HEK293 (cell line): ENCODE measurements around the gene LOXL1.

Experiments used
- CTCF ChIA-PET: fragments of 350-600 bp; formaldehyde crosslinking; extraction: SDS; loops from one replicate; lab custom pipeline; 2021; ENCODE audit warnings: antibody characterized with exemption; lab: Yijun Ruan, JAX
- POLR2A ChIA-PET: fragments of 300-600 bp; formaldehyde crosslinking; extraction: SDS; loops from one replicate; lab custom pipeline; 2020; ENCODE audit warnings: antibody characterized with exemption, inconsistent platforms; lab: Yijun Ruan, JAX
- H3K27ac ChIP-seq: fragments of 200-500 bp; sonication (Bioruptor generic); 2 replicates; pipeline ENCODE4 v1.5.1; 2014; ENCODE audit warnings: low read depth, low read length, control low read depth, inconsistent platforms; ENCODE audit errors: extremely low read depth
- H3K36me3 ChIP-seq, 2 experiments: fragments of 200-500 bp in 1 of 2; sonication (Bioruptor generic) in 1 of 2; 1 replicate in 1 of 2; 2 replicates in 1 of 2; pipeline ENCODE4 v1.5.1; 2014 to 2017; ENCODE audit warnings: inconsistent platforms in 2 of 2, low read length in 2 of 2; ENCODE audit not compliant: control insufficient read depth in 2 of 2, insufficient read depth in 1 of 2
- H3K4me1 ChIP-seq: fragments of 200-500 bp; sonication (Bioruptor generic); 2 replicates; pipeline ENCODE4 v1.5.1; 2014; ENCODE audit warnings: mild to moderate bottlenecking, low read length, inconsistent platforms; ENCODE audit not compliant: control insufficient read depth, insufficient read depth
- H3K4me3 ChIP-seq: 2 replicates; pipeline ENCODE4 v1.5.1; 2011; ENCODE audit warnings: low read depth, mild to moderate bottlenecking, control low read depth, low read length, moderate library complexity
- H3K9me3 ChIP-seq: fragments of 200-500 bp; sonication (Bioruptor generic); 2 replicates; pipeline ENCODE4 v1.5.1; 2014; ENCODE audit warnings: low read depth, low read length, inconsistent platforms; ENCODE audit not compliant: control insufficient read depth, insufficient read depth
- HOXA7 ChIP-seq: sonication (generic); formaldehyde crosslinking; IDR thresholded peaks from 2 replicates; pipeline ENCODE4 v1.8.1; 2022; ENCODE audit warnings: missing genetic modification reagents, borderline replicate concordance
- SP3 ChIP-seq: fragments of 450-650 bp; formaldehyde crosslinking; IDR thresholded peaks from 2 replicates; pipeline ENCODE4 v1.5.1; 2016; ENCODE audit warnings: missing biosample characterization, missing genetic modification characterization
- YY2 ChIP-seq: fragments of 450-650 bp; formaldehyde crosslinking; IDR thresholded peaks from 2 replicates; pipeline ENCODE4 v1.5.1; 2016; ENCODE audit warnings: missing biosample characterization, missing genetic modification characterization
- ZBTB1 ChIP-seq: fragments of 450-650 bp; formaldehyde crosslinking; IDR thresholded peaks from 2 replicates; pipeline ENCODE4 v1.5.1; 2016; ENCODE audit warnings: missing biosample characterization, missing genetic modification characterization
- ZBTB48 ChIP-seq: fragments of 450-650 bp; formaldehyde crosslinking; IDR thresholded peaks from 2 replicates; pipeline ENCODE4 v1.5.1; 2016; ENCODE audit warnings: missing biosample characterization, missing genetic modification characterization
- ZNF112 ChIP-seq: fragments of 450-650 bp; formaldehyde crosslinking; IDR thresholded peaks from 2 replicates; pipeline ENCODE4 v1.5.0; 2017; ENCODE audit warnings: missing biosample characterization, missing genetic modification characterization
- ZNF138 ChIP-seq: fragments of 450-650 bp; formaldehyde crosslinking; IDR thresholded peaks from 2 replicates; pipeline ENCODE4 v1.5.1; 2016; ENCODE audit warnings: missing biosample characterization, missing genetic modification characterization, borderline replicate concordance
- ZNF175 ChIP-seq: fragments of 450-650 bp; formaldehyde crosslinking; IDR thresholded peaks from 2 replicates; pipeline ENCODE4 v1.5.1; 2016; ENCODE audit warnings: missing biosample characterization, missing genetic modification characterization
- ZNF184 ChIP-seq: fragments of 450-650 bp; IDR thresholded peaks from 2 replicates; pipeline ENCODE4 v1.5.1; 2018; ENCODE audit warnings: missing biosample characterization, mild to moderate bottlenecking, missing genetic modification characterization
- ZNF2 ChIP-seq: fragments of 450-650 bp; formaldehyde crosslinking; IDR thresholded peaks from 2 replicates; pipeline ENCODE4 v1.5.1; 2016; ENCODE audit warnings: missing biosample characterization, missing genetic modification characterization
- ZNF202 ChIP-seq: fragments of 450-650 bp; formaldehyde crosslinking; IDR thresholded peaks from 2 replicates; pipeline ENCODE4 v1.5.1; 2016; ENCODE audit warnings: missing biosample characterization, missing genetic modification characterization, borderline replicate concordance
- ZNF211 ChIP-seq: fragments of 450-650 bp; formaldehyde crosslinking; IDR thresholded peaks from 2 replicates; pipeline ENCODE4 v1.5.1; 2016; ENCODE audit warnings: low read depth, missing biosample characterization, missing genetic modification characterization
- ZNF239 ChIP-seq: fragments of 450-650 bp; formaldehyde crosslinking; IDR thresholded peaks from 2 replicates; pipeline ENCODE4 v1.5.1; 2016; ENCODE audit warnings: missing biosample characterization, missing genetic modification characterization
- ZNF24 ChIP-seq: fragments of 450-650 bp; formaldehyde crosslinking; IDR thresholded peaks from 2 replicates; pipeline ENCODE4 v1.5.1; 2016; ENCODE audit warnings: missing biosample characterization, missing genetic modification characterization
- ZNF335 ChIP-seq: fragments of 450-650 bp; formaldehyde crosslinking; conservative IDR thresholded peaks from 2 replicates; pipeline ENCODE4 v1.5.1; 2016; ENCODE audit warnings: missing biosample characterization, missing genetic modification characterization
- ZNF394 ChIP-seq: fragments of 450-650 bp; formaldehyde crosslinking; IDR thresholded peaks from 2 replicates; pipeline ENCODE4 v1.5.1; 2016; ENCODE audit warnings: missing biosample characterization, missing genetic modification characterization, mild to moderate bottlenecking, moderate library complexity, borderline replicate concordance
- ZNF404 ChIP-seq: fragments of 450-650 bp; formaldehyde crosslinking; IDR thresholded peaks from 2 replicates; pipeline ENCODE4 v1.5.1; 2017; ENCODE audit warnings: missing biosample characterization, missing genetic modification characterization
- ZNF423 ChIP-seq: fragments of 450-650 bp; formaldehyde crosslinking; IDR thresholded peaks from 2 replicates; pipeline ENCODE4 v1.5.1; 2016; ENCODE audit warnings: missing biosample characterization, missing genetic modification characterization
- ZNF426 ChIP-seq: fragments of 450-650 bp; formaldehyde crosslinking; IDR thresholded peaks from 2 replicates; pipeline ENCODE4 v1.5.1; 2017; ENCODE audit warnings: missing biosample characterization, missing genetic modification characterization, mild to moderate bottlenecking, inconsistent platforms, moderate library complexity
- ZNF548 ChIP-seq: fragments of 450-650 bp; formaldehyde crosslinking; IDR thresholded peaks from 2 replicates; pipeline ENCODE4 v1.5.1; 2016; ENCODE audit warnings: missing biosample characterization, missing genetic modification characterization
- ZNF555 ChIP-seq: fragments of 450-650 bp; formaldehyde crosslinking; conservative IDR thresholded peaks from 2 replicates; pipeline ENCODE4 v1.5.1; 2017; ENCODE audit warnings: missing biosample characterization, mild to moderate bottlenecking, missing genetic modification characterization, inconsistent platforms
- ZNF560 ChIP-seq: fragments of 450-650 bp; formaldehyde crosslinking; IDR thresholded peaks from 2 replicates; pipeline ENCODE4 v1.5.1; 2017; ENCODE audit warnings: missing biosample characterization, missing genetic modification characterization, borderline replicate concordance
- ZNF623 ChIP-seq: fragments of 450-650 bp; formaldehyde crosslinking; IDR thresholded peaks from 2 replicates; pipeline ENCODE4 v1.5.1; 2016; ENCODE audit warnings: missing biosample characterization, missing genetic modification characterization
- ZNF660 ChIP-seq: fragments of 450-650 bp; IDR thresholded peaks from 2 replicates; pipeline ENCODE4 v1.5.1; 2018; ENCODE audit warnings: missing biosample characterization, mild to moderate bottlenecking, missing genetic modification characterization
- ZNF843 ChIP-seq: fragments of 450-650 bp; formaldehyde crosslinking; IDR thresholded peaks from 2 replicates; pipeline ENCODE4 v1.5.1; 2016; ENCODE audit warnings: missing biosample characterization, missing genetic modification characterization
- ZSCAN16 ChIP-seq: fragments of 450-650 bp; formaldehyde crosslinking; IDR thresholded peaks from 2 replicates; pipeline ENCODE4 v1.5.1; 2016; ENCODE audit warnings: missing biosample characterization, missing genetic modification characterization
- ZSCAN30 ChIP-seq: fragments of 450-650 bp; IDR thresholded peaks from 2 replicates; pipeline ENCODE4 v1.5.1; 2018; ENCODE audit warnings: missing biosample characterization, mild to moderate bottlenecking, missing genetic modification characterization, moderate library complexity
- TF ChIP-seq, protein P1 (sequence below): fragments of 450-650 bp; formaldehyde crosslinking; IDR thresholded peaks from 2 replicates; pipeline ENCODE4 v1.5.1; 2016; ENCODE audit warnings: missing biosample characterization, missing genetic modification characterization
- TF ChIP-seq, protein P2 (sequence below): fragments of 450-650 bp; formaldehyde crosslinking; conservative IDR thresholded peaks from 2 replicates; pipeline ENCODE4 v1.5.1; 2016; ENCODE audit warnings: low read depth, missing biosample characterization, missing genetic modification characterization
- TF ChIP-seq, protein P3 (sequence below): fragments of 450-650 bp; formaldehyde crosslinking; IDR thresholded peaks from 2 replicates; pipeline ENCODE4 v1.5.1; 2016; ENCODE audit warnings: missing biosample characterization, missing genetic modification characterization, borderline replicate concordance

LOXL1 gene

DNA sequence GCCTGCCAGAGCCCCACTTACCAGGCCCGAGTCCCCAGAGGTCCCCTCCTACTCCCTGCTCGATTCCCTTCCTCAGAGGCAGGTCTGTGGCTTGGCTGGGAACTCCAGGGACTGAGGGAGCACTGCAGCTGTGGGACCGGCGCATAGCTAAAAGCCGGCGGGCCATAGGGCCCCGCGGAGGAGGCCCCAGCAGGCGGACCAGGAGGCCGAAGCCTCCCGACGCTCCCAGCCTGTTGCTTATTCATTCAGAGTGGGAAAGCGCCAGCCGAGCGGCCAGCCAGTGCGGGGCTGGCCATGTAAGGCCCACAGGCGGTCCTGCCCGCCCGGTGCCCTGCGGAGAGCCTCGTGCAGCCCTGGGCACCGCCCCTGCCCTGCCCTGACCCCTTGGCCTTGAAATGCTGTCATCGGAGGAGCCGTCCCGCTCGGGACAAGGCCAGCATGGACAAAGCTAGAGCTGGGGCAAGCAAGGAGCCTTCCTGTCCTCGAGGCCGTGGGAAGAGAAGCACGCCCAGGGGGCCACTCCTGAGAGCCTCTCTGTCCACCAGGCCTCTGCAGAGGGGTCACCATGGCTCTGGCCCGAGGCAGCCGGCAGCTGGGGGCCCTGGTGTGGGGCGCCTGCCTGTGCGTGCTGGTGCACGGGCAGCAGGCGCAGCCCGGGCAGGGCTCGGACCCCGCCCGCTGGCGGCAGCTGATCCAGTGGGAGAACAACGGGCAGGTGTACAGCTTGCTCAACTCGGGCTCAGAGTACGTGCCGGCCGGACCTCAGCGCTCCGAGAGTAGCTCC, at the start of gene LOXL1 (continued):
- TF ChIP-seq, protein P1, sequence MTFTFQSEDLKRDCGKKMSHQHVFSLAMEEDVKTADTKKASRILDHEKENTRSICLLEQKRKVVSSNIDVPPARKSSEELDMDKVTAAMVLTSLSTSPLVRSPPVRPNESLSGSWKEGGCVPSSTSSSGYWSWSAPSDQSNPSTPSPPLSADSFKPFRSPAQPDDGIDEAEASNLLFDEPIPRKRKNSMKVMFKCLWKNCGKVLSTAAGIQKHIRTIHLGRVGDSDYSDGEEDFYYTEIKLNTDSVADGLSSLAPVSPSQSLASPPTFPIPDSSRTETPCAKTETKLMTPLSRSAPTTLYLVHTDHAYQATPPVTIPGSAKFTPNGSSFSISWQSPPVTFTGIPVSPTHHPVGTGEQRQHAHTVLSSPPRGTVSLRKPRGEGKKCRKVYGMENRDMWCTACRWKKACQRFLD (tag by site-specific recombination): no peak
- TF ChIP-seq ZSCAN30: peak; percentile 75; the same call in 1 of the 2 replicates
- no peak for TF ChIP-seq ZNF555 (tag by site-specific recombination)
- TF ChIP-seq ZNF184 (tag by site-specific recombination): 0 out of 2 replicates have a peak, but pooled peaks have one; percentile 56
- TF ChIP-seq ZNF175 (tag by site-specific recombination): no peak
- no peak for TF ChIP-seq ZNF548 (tag by site-specific recombination)
- TF ChIP-seq ZNF24: peak; percentile 53
- TF ChIP-seq ZNF394 (tag by site-specific recombination): peak; percentile 39; the same call in 1 of the 2 replicates
- 0 out of 2 replicates have a peak, but pooled peaks have one; percentile 11 for TF ChIP-seq SP3 (tag by site-specific recombination)
- peak; percentile 72 for TF ChIP-seq ZNF660 (tag by site-specific recombination)
- TF ChIP-seq ZNF239 (tag by site-specific recombination): no peak
- no peak for TF ChIP-seq HOXA7 (CRISPR knock-in tag)
- TF ChIP-seq ZNF112 (tag by site-specific recombination): no peak
- 0 out of 2 replicates have a peak, but pooled peaks have one; percentile 47 for TF ChIP-seq ZNF2 (tag by site-specific recombination)
- no peak for TF ChIP-seq ZSCAN16 (tag by site-specific recombination)
- TF ChIP-seq ZNF335: peak; percentile 89
- TF ChIP-seq YY2: no peak

DNA sequence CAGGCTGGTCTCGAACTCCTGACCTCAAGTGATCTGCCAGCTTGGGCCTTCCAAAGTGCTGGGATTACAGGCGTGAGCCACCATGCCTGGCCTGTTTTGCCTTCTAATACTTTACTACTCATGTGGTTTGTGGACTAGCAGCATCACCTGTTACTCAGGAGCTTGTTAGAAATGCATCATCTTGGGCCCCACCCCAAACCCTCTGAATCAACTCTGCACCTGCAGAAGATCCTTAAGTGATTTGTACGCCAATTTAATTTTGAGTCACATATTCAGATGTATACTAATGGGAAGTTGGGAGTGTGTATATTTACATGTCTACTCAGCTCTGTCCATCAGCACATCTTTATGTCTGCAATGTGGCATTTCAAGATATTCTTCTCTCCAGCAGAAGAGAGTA, 46.8 kb upstream of the LOXL1 start:
- POLR2A ChIA-PET: no interaction called here
- Histone ChIP-seq H3K4me1 (no peaks in the 10 kb centered on the region), H3K36me3 (no peaks in the 10 kb centered on the region), H3K27ac (no peak overlapping the region), H3K4me3 (no peak overlapping the region), H3K9me3 (no peaks in the 10 kb centered on the region)
- TF ChIP-seq ZNF184 (tag by site-specific recombination) (no peak), ZBTB48 (tag by site-specific recombination) (no peak), ZNF211 (tag by site-specific recombination) (no peak), ZNF202 (tag by site-specific recombination) (no peak), ZNF335 (no peak), ZNF138 (tag by site-specific recombination) (no peak), ZNF660 (tag by site-specific recombination) (no peak), ZNF560 (tag by site-specific recombination) (no peak), ZNF404 (no peak), ZNF623 (no peak), ZNF423 (no peak), ZNF426 (no peak), ZBTB1 (tag by site-specific recombination) (no peak), ZNF843 (tag by site-specific recombination) (no peak)
- TF ChIP-seq, protein P2, sequence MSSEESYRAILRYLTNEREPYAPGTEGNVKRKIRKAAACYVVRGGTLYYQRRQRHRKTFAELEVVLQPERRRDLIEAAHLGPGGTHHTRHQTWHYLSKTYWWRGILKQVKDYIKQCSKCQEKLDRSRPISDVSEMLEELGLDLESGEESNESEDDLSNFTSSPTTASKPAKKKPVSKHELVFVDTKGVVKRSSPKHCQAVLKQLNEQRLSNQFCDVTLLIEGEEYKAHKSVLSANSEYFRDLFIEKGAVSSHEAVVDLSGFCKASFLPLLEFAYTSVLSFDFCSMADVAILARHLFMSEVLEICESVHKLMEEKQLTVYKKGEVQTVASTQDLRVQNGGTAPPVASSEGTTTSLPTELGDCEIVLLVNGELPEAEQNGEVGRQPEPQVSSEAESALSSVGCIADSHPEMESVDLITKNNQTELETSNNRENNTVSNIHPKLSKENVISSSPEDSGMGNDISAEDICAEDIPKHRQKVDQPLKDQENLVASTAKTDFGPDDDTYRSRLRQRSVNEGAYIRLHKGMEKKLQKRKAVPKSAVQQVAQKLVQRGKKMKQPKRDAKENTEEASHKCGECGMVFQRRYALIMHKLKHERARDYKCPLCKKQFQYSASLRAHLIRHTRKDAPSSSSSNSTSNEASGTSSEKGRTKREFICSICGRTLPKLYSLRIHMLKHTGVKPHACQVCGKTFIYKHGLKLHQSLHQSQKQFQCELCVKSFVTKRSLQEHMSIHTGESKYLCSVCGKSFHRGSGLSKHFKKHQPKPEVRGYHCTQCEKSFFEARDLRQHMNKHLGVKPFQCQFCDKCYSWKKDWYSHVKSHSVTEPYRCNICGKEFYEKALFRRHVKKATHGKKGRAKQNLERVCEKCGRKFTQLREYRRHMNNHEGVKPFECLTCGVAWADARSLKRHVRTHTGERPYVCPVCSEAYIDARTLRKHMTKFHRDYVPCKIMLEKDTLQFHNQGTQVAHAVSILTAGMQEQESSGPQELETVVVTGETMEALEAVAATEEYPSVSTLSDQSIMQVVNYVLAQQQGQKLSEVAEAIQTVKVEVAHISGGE (tag by site-specific recombination): no peak
- TF ChIP-seq, protein P3, sequence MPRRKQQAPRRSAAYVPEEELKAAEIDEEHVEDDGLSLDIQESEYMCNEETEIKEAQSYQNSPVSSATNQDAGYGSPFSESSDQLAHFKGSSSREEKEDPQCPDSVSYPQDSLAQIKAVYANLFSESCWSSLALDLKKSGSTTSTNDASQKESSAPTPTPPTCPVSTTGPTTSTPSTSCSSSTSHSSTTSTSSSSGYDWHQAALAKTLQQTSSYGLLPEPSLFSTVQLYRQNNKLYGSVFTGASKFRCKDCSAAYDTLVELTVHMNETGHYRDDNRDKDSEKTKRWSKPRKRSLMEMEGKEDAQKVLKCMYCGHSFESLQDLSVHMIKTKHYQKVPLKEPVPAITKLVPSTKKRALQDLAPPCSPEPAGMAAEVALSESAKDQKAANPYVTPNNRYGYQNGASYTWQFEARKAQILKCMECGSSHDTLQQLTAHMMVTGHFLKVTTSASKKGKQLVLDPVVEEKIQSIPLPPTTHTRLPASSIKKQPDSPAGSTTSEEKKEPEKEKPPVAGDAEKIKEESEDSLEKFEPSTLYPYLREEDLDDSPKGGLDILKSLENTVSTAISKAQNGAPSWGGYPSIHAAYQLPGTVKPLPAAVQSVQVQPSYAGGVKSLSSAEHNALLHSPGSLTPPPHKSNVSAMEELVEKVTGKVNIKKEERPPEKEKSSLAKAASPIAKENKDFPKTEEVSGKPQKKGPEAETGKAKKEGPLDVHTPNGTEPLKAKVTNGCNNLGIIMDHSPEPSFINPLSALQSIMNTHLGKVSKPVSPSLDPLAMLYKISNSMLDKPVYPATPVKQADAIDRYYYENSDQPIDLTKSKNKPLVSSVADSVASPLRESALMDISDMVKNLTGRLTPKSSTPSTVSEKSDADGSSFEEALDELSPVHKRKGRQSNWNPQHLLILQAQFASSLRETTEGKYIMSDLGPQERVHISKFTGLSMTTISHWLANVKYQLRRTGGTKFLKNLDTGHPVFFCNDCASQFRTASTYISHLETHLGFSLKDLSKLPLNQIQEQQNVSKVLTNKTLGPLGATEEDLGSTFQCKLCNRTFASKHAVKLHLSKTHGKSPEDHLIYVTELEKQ: no peak
- CTCF ChIA-PET: interaction anchor here (0.6 to 2.1 kb wide), 6 partner anchors 14 to 144 kb away, joined by 3 to 7 read pairs (median 3); no protein-coding TSS in a partner anchor
